ENCODE data around the gene RAB40A.

GRCh38 chrX:103533511-103534216 is 14.4 kb upstream of the RAB40A start:
- TF ChIP-seq CTCF (IDR thresholded peaks at IDR 0.05) (peak; percentile 43 to 71 (median 67)), POLR2A (IDR thresholded peaks at IDR 0.05) (no peak)

Data from vagina (tissue), 2 donors.